ENCODE measurements around the gene UNC119. TPM values are rescaled to one million over a fixed set of nuclear protein-coding genes. Genes with fewer than 3 reads are reported as not detected.

UNC119 gene
- polyA plus RNA-seq, 3 donors = 77.5 to 189 (median 80.2) TPM

DNA sequence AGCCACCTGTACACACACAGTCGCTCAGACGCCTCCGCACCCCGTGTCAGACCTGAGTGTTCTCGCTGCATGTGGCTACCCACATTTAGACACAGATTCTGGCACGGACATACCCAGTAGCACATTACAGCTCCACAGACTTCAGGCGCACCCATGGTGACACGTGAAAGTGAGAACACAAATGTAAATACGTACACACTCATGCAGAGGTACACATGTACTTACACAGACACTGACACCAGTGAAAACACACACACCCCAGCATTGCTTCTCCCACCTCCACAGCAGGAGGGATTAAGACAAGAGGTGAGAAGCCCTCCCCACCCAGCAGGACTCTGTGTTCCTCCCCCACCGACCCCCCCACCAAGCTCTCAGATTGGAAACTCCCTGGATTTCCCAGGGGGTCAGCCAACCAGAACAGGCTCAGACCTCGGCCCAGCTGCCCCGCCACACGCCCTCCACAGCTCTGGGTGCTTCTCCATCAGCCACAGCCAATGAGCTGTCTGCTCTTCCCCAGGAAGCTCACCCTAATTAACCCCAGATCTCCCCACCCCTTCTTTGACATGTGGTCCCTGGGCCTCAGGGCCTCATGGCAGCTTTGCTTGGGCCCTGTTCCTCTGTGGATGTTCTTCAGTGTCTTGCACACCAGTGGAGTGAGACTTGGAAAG is 51.6 kb downstream of the UNC119 start:
- Histone ChIP-seq H3K4me3 (replicated peaks in 1 of 3; ENCODE audit: low read depth in 2 of 3, low read length in 3 of 3) (no peak overlapping the region), H3K4me2 (replicated peaks; ENCODE audit: extremely low read depth, low read length, poor library complexity, severe bottlenecking) (no peak overlapping the region), H3K36me3 (replicated peaks in 1 of 2; ENCODE audit: control insufficient read depth in 1 of 2, insufficient read depth in 2 of 2, low read length in 2 of 2) (no peaks in the 10 kb centered on the region), H2AFZ (ENCODE audit: insufficient read depth, low read depth, low read length, poor library complexity, severe bottlenecking) (no peak overlapping the region), H3K9me3 (replicated peaks in 1 of 2; ENCODE audit: control insufficient read depth in 1 of 2, insufficient read depth in 1 of 2, low read length in 2 of 2) (no peaks in the 10 kb centered on the region), H3K4me1 (ENCODE audit: control insufficient read depth in 1 of 2, insufficient read depth in 2 of 2, low read length in 2 of 2) (no peaks in the 10 kb centered on the region), H4K20me1 (ENCODE audit: insufficient read depth, low read length) (no peaks in the 10 kb centered on the region), H3K79me2 (ENCODE audit: insufficient read depth, low read length) (no peaks in the 10 kb centered on the region), H3K27ac (ENCODE audit: low read depth in 1 of 2, low read length in 2 of 2) (no peak overlapping the region), H3K9ac (ENCODE audit: insufficient read depth, low read length, poor library complexity, severe bottlenecking) (no peak overlapping the region), H3K27me3 (ENCODE audit: control insufficient read depth in 2 of 2, insufficient read depth in 2 of 2, low read length in 2 of 2) (no peaks in the 10 kb centered on the region)
- intact Hi-C loops (cut with micrococcal nuclease) = no loop called here
- TF ChIP-seq, protein P1, sequence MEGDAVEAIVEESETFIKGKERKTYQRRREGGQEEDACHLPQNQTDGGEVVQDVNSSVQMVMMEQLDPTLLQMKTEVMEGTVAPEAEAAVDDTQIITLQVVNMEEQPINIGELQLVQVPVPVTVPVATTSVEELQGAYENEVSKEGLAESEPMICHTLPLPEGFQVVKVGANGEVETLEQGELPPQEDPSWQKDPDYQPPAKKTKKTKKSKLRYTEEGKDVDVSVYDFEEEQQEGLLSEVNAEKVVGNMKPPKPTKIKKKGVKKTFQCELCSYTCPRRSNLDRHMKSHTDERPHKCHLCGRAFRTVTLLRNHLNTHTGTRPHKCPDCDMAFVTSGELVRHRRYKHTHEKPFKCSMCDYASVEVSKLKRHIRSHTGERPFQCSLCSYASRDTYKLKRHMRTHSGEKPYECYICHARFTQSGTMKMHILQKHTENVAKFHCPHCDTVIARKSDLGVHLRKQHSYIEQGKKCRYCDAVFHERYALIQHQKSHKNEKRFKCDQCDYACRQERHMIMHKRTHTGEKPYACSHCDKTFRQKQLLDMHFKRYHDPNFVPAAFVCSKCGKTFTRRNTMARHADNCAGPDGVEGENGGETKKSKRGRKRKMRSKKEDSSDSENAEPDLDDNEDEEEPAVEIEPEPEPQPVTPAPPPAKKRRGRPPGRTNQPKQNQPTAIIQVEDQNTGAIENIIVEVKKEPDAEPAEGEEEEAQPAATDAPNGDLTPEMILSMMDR (IDR thresholded peaks at IDR 0.05) = no peak
- DNase-seq = no peak
- no peaks in the 10 kb centered on the region for H3K36me3 Mint-ChIP-seq
- H3K4me3 Mint-ChIP-seq = no peak overlapping the region
- peaks cover 1% of the 10 kb centered on the region for H3K4me1 Mint-ChIP-seq
- H3K27me3 Mint-ChIP-seq (ENCODE audit: low read depth in 3 of 3) = peaks cover 3 to 6% (median 5%) of the 10 kb centered on the region in 3 donors
- no peaks in the 10 kb centered on the region for H3K9me3 Mint-ChIP-seq
- WGBS (ENCODE audit: insufficient coverage) = 80% methylated on average over 11 of the region's 13 CpGs
- no peak overlapping the region for H3K27ac Mint-ChIP-seq

DNA sequence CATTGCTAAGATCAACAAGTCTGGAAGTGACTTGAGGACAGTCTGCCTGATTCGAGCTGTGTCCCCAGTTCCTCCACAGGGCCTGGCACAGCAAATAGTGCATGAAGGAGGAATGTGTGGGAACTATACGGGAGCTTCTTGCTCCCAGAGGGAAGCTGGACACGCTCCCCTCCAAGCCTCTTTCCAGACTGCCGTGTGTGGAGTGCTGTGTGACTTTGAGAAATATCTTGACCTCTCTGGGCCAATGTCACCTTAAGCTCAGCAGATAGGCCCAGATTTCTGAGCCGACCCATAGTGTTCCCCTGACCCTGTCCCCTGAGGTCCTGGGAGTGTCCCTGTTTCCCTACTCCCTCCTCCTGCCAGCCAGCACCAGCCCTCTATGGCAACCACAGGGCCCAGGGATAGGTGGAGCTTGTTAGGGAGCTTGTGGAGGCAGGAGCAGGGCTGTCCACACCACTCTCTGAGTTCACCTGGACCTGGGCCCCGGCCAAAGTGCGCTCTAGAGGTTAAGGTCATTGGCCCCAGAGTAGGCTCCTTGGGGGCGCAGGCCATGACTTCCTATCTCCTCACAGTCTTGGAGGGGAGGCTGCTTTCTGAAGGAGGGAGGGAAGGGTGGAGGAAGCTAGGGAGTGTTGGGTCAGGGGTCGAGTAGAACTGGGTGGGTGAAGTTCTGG is 52.6 kb downstream of the UNC119 start:
- Histone ChIP-seq H2AFZ (ENCODE audit: insufficient read depth, low read depth, low read length, poor library complexity, severe bottlenecking) (no peak overlapping the region), H3K4me1 (ENCODE audit: control insufficient read depth in 1 of 2, insufficient read depth in 2 of 2, low read length in 2 of 2) (no peaks in the 10 kb centered on the region), H3K4me3 (replicated peaks in 1 of 3; ENCODE audit: low read depth in 2 of 3, low read length in 3 of 3) (no peak overlapping the region), H3K27ac (ENCODE audit: low read depth in 1 of 2, low read length in 2 of 2) (no peak overlapping the region), H3K27me3 (ENCODE audit: control insufficient read depth in 2 of 2, insufficient read depth in 2 of 2, low read length in 2 of 2) (no peaks in the 10 kb centered on the region), H3K79me2 (ENCODE audit: insufficient read depth, low read length) (no peaks in the 10 kb centered on the region), H3K4me2 (replicated peaks; ENCODE audit: extremely low read depth, low read length, poor library complexity, severe bottlenecking) (no peak overlapping the region), H3K9me3 (replicated peaks in 1 of 2; ENCODE audit: control insufficient read depth in 1 of 2, insufficient read depth in 1 of 2, low read length in 2 of 2) (no peaks in the 10 kb centered on the region), H3K36me3 (replicated peaks in 1 of 2; ENCODE audit: control insufficient read depth in 1 of 2, insufficient read depth in 2 of 2, low read length in 2 of 2) (no peaks in the 10 kb centered on the region), H4K20me1 (ENCODE audit: insufficient read depth, low read length) (no peaks in the 10 kb centered on the region), H3K9ac (ENCODE audit: insufficient read depth, low read length, poor library complexity, severe bottlenecking) (no peak overlapping the region)
- TF ChIP-seq, protein P1 (IDR thresholded peaks at IDR 0.05) = no peak
- peaks cover 1 to 6% (median 6%) of the 10 kb centered on the region in 3 donors for H3K27me3 Mint-ChIP-seq (ENCODE audit: low read depth in 3 of 3)
- intact Hi-C loops (cut with micrococcal nuclease) = no loop called here
- 75% methylated on average over 2 of the region's 9 CpGs for WGBS (ENCODE audit: insufficient coverage)
- H3K36me3 Mint-ChIP-seq = no peaks in the 10 kb centered on the region
- peaks cover 1% of the 10 kb centered on the region for H3K4me1 Mint-ChIP-seq
- no peak overlapping the region for H3K4me3 Mint-ChIP-seq
- H3K27ac Mint-ChIP-seq = no peak overlapping the region
- DNase-seq = no peak
- H3K9me3 Mint-ChIP-seq = no peaks in the 10 kb centered on the region

Data from CD14-positive monocyte (primary cell).